ENCODE data around the gene NR2F2.

Gene NR2F2

GRCh38 chr15:96343113-96344059 is 12.9 kb downstream of the NR2F2 start:
- no peak for DNase-seq (ENCODE audit: low spot score)

- no peak for DNase-seq (ENCODE audit: low spot score)
Measured at GRCh38 chr15:96344060-96344705, 13.7 kb downstream of the NR2F2 start.

DNA sequence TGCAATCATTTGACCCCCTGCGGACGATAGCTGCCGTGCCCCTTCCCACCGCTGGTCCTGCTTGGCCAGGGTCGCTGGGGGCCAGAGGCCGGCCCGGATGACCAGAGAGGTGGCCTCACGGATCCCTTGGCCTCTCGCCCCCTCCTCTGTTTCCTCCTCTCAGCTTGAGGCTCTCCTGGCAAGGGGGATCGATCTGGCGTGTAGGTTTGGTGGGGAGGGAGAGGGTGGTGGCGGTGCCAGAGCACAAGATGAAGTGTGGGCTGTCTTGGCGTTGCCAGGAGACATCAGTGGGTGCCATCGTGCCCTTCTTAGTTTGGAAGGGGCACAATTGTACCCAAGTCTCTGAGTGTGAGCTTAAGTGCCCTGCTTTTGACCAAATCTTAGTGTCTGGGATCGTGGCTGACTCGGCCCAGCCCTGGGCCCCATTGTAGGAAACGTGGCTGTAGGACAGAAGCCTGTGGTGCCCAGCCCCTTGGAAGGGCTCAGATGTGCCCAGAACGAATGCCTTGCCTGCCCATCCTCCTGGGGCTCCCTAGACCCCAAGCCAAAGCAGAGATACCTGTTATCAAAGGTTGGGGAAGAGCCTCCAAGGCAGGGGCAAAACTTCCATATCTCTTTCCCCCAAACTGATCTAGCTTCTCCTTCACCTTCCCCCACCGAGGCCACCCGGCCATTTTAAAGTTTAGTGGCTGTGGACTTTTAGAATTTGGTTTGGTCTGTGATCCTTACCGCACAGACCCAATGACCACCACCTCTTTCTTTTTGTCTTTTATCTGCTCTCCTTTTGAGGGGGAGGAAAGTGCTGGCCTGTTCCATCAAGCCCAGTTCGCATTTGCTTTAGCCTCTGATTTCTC is 14.4 kb downstream of the NR2F2 start:
- DNase-seq (ENCODE audit: low spot score) = no peak

DNA sequence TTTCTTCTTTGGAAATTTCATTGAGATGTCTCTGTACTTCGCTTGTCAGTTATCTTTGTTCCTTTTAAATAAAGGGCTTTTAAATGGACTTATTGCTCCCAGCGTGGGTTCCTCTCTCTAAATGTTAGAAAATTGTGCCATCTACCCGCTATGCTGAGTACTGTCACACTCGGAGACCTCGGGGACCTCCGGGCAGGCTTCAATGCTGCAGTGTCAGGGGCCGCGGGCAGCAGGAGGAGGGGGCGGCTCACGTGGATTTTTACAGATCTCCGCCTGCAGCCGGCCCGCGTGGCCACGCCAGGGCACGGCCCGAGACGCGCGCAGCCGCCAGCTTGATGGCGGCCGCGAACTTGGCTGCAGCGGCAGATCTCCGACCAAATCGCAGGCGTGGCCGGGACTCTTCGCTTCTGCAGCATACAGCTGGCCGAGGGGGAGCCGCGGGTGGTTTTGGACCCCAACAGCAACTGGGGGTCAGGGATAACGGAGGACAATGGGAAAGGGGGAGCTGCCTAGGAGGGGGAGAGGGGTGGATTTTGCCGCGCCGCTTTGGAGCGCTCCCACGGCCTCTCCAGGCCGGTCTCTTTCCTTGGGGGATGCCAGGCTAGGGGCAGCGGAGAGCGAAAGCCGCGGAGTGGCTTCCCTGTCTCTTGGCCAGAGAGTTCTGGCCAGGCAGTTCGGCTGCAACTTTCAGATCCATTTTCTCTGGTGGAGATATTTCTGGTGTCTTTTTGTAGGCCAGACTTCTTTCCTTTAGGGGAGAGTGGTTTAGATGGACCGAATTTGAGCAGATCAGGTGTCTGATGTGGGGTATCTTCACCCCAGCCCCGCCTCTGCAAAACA is 15.3 kb downstream of the NR2F2 start:
- peak; percentile 82 for DNase-seq (ENCODE audit: low spot score)

DNA sequence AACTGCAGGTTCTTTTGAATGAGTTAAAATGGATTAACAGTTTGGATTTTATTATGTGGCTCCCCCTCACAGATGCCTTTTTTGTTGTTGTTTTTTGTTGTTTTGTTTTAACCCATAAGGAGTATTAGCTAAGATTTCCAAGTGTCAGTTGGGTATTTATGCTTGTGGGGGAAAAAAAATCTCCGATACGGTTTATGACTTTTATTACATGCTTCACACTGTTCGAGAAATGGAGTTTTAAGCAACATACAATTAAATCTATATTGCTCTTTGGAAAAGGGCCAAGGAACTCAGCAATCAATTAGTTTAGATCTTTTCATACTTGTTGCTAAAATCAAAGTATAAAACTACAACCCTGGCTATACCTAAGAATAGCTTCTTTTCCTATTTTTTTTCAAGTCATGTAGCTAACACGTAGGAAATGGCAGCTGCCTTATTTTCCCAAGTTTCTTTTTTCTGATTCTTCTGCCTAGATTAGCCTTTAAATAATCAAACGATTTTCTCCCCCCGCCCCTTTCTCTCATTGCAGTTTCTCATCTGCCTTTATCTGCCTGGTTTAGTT is 16.0 kb downstream of the NR2F2 start:
- DNase-seq (ENCODE audit: low spot score) = no peak

- peak; percentile 61 for DNase-seq (ENCODE audit: low spot score)
Measured at GRCh38 chr15:96347181-96348111, 16.9 kb downstream of the NR2F2 start.

- DNase-seq (ENCODE audit: low spot score) = no peak
Measured at GRCh38 chr15:96348112-96349027, 17.9 kb downstream of the NR2F2 start.

GRCh38 chr15:96349034-96349856 is 18.7 kb downstream of the NR2F2 start:
- DNase-seq (ENCODE audit: low spot score) = no peak

DNA sequence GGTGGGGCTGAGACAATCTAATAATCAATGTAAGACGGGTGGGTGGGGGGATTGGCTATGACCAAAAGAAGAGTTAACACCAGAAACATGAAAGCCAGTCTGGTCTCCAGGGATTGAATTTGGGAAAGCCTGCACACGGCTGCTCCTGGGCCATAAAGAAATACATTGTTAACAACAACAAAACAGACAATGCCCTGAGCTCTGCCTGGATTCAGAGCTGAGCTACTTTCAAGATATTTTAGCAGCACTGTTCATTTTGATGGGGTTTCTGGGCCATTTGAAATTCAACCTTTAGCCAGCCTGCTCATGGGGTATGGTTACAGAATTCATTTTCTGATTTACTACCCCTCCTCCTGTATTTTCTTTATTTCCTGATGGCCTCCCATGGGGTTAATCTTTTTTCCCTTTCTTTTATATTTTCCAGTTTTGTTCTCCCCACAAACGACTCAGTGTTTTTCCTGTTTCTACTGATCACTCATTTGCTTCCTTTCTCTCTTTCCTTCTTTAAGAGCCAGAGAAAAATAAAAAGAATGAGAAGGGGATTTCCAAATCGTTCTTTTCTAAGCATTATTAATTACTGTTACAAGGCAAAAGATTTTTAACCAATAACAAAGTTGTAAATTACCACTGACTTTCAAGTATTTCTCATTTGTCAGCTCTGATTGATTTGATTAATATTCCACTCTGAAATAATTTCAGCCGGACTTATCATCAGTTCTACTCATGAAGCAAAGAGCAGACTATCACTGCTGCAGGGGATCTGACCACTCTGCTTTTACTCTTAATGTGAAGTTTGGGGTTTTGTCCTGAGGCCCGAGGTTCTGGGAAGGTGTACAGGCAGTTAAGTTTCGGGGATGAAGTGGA is 19.6 kb downstream of the NR2F2 start:
- DNase-seq (ENCODE audit: low spot score) = no peak

DNA sequence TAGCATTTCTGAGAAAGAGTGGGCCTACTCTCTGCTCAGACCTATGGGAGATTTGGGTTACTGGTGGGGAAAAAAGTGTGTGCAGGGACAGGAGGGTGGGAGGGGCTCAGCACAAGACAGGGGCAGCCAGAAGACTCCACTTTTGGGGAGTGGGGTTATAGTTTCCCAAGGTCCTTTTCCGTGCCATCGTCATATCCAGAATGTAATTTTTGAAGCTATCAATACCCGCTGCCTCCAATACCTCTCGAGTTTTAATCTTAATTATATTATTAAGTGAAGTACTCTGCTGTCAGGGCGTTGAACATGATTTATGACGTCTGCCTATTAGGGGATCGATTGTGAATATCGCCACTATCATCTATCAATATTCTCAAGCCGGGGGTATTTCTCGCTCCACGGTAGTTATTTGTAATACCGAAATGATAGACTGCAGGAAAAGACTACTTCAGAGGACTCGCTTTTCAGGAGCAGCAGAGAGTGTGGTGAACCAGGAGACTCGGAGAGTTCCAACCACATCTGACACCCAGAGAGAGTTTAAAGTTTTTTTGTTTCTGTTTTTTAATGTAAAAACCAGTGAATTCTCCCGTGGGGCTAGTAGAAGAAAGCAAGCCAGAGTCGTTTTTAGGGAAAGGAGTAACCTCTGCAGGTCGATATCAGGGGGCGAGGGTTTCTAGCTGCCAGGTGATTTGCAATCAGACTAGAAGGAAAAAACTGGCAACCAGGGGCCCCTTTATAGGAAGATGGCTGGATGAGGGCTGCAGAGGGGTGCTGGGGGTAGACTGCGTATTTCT is 20.6 kb downstream of the NR2F2 start:
- DNase-seq (ENCODE audit: low spot score) = no peak

DNA sequence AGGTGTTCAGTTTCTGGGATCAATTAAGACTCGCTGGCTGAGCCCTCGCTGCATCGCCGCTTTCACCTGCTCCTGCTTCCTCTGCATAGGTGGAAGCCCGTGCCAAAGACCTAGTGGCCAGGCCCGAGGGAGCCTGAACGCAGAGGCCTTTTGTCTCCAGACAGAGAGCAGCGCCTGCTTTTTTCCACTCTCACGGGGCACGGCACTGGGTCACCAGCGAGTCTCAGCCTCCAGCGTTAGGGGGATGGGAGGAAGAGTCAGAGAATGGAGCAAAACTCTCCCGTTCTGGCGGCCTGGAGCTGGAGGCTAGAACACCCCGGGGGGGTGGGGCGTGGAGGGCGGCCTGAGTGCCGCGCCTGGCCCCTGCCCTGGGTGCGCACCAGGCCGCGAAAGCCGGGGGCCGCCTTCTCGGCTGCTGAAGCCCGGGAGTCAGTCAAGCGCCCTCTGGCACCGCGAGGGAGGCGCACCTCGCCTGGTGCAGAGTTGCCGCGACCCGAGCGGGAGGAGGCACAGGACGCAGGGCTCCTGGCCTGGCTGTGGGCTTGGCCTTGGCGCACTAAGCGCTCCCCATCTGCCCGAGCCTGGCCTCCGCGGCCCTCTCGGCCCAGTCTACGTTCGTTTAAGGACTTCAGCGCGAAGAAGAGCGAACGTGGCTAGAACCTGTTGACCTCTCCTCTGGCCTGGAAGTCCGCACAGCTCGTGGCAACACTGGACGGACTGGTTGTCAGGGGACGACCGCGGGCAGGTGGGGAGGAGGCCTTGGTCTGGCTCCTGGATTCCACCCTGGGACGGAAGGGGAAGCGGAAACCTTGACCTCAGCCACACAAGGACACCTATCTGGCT is 21.5 kb downstream of the NR2F2 start:
- DNase-seq (ENCODE audit: low spot score) = no peak

DNA sequence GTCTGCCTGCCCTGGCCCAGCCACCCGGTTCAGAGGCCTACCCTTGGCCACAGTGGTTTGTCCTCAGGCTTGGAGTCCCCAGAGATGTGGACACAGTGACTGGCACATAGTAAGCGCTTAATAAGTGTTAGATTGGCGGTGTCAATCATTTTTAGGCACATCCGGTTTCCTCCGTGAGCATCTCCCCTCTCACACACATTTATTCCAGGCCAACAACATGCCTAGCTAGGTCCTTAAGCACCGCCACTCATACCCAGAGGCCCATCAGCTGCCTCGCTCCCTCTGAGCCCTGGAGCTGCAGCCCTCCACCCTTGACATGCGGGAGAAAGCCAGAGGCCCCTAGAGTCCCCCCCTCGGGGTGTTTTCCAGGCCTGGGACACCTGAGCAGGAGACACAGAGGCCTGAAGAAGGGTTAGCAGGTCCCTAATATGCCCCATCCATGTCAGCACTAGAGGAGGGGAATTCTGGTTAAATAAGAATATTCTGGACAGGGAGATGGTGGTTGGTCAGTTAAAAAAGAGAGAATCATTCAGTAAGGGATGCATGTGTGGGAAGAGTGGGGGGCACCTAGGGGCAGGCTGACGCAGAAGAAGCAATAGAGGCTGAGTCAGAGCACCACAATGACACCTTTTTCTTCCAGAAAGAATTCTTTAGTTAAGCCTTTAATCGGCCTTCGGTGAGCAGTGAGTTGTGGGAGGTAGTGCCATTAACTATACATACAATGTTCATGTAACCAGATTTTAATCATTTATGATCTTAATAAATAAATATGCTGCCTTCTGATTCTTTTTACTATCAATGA is 22.3 kb downstream of the NR2F2 start:
- DNase-seq (ENCODE audit: low spot score) = no peak

DNA sequence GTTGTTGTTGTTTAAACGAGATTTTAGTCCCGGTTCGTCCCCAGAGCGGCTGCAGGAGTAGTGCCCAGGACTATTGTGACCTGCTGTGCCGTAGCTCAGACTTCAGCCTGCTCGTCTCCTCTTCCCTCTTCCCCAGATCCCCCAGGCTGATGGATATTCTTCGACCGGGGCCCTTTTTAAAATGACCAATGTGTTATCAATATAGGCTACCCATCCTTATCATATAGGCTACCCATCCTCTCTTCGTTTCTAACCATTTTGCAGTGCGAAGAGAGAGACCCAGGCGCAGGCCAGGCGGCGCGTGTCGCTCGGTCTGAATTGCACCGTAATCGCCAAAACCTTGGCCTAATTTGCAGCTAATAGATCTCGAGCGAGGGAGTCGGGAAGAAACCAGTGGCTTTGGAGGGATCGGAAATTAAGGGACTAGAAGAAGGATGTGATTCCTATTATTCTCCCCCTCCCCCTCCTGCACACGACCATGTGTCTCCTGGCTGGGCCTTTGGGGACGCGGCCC is 23.0 kb downstream of the NR2F2 start:
- no peak for DNase-seq (ENCODE audit: low spot score)

Data from AG20443 (cell line).